ENCODE results near the gene SLC38A1.
"Not testable (repeated sequence)": the region's sequence is repeated elsewhere in the genome, so short reads cannot be mapped to it uniquely, and the experiment has no call there.

SLC38A1 gene

GRCh38 chr12:46200551-46200950 is 68.3 kb downstream of the SLC38A1 start:
- no peaks in the 10 kb centered on the region for H3K9me3 ChIP-seq (ENCODE audit: control insufficient read depth, low read length)
- no peaks in the 10 kb centered on the region for H3K27me3 ChIP-seq (replicated peaks; ENCODE audit: control insufficient read depth, insufficient read depth, low read length)
- no peak for DNase-seq (ENCODE audit: low read depth)
- no peaks in the 10 kb centered on the region for H3K4me1 ChIP-seq (ENCODE audit: control insufficient read depth, insufficient read depth, low read length)
- no peak overlapping the region for H3K9ac ChIP-seq (ENCODE audit: low read length)
- H3K36me3 ChIP-seq (ENCODE audit: control insufficient read depth, insufficient read depth, low read length, severe bottlenecking) = peaks cover 61% of the 10 kb centered on the region
- H3K4me3 ChIP-seq (ENCODE audit: low read length) = no peak overlapping the region

GRCh38 chr12:46198913-46199312 is 69.9 kb downstream of the SLC38A1 start:
- no peaks in the 10 kb centered on the region for H3K27me3 ChIP-seq (replicated peaks; ENCODE audit: control insufficient read depth, insufficient read depth, low read length)
- no peak overlapping the region for H3K4me3 ChIP-seq (ENCODE audit: low read length)
- H3K36me3 ChIP-seq (ENCODE audit: control insufficient read depth, insufficient read depth, low read length, severe bottlenecking) = peaks cover 64% of the 10 kb centered on the region
- H3K9me3 ChIP-seq (ENCODE audit: control insufficient read depth, low read length) = no peaks in the 10 kb centered on the region
- H3K4me1 ChIP-seq (ENCODE audit: control insufficient read depth, insufficient read depth, low read length) = no peaks in the 10 kb centered on the region
- no peak overlapping the region for H3K9ac ChIP-seq (ENCODE audit: low read length)
- no peak for DNase-seq (ENCODE audit: low read depth)

DNA sequence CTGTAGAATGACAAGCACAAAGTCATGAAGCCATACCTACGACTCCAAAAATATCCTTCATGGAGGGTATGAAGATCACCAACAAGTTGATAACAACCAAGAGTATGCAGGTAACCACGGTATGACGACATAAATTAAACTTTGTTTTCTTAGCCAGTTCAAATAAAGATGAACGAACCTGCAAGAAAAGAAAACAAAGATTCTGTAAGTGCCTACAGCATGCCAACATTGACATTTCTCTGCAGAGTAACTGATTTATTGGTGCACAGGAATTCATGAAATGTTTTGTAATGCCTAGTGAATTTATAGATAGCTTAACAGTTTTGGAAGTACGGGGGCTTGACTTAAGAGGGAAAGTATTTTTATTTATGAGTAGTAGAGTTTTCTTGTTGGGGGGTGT is 71.0 kb downstream of the SLC38A1 start:
- H3K27me3 ChIP-seq (replicated peaks; ENCODE audit: control insufficient read depth, insufficient read depth, low read length) = no peaks in the 10 kb centered on the region
- no peaks in the 10 kb centered on the region for H3K4me1 ChIP-seq (ENCODE audit: control insufficient read depth, insufficient read depth, low read length)
- H3K9ac ChIP-seq (ENCODE audit: low read length) = no peak overlapping the region
- peaks cover 57% of the 10 kb centered on the region for H3K36me3 ChIP-seq (ENCODE audit: control insufficient read depth, insufficient read depth, low read length, severe bottlenecking)
- no peak overlapping the region for H3K4me3 ChIP-seq (ENCODE audit: low read length)
- no peak for DNase-seq (ENCODE audit: low read depth)
- no peaks in the 10 kb centered on the region for H3K9me3 ChIP-seq (ENCODE audit: control insufficient read depth, low read length)

- not testable (repeated sequence) for DNase-seq (ENCODE audit: low read depth); H3K9ac ChIP-seq (ENCODE audit: low read length); H3K9me3 ChIP-seq (ENCODE audit: control insufficient read depth, low read length); H3K4me3 ChIP-seq (ENCODE audit: low read length); H3K27me3 ChIP-seq (replicated peaks; ENCODE audit: control insufficient read depth, insufficient read depth, low read length)
- Histone ChIP-seq H3K36me3 (ENCODE audit: control insufficient read depth, insufficient read depth, low read length, severe bottlenecking) (peaks cover 12% of the 10 kb centered on the region), H3K4me1 (ENCODE audit: control insufficient read depth, insufficient read depth, low read length) (peaks cover 18% of the 10 kb centered on the region)
Observed at GRCh38 chr12:46190533-46190932, 78.3 kb downstream of the SLC38A1 start.

DNA sequence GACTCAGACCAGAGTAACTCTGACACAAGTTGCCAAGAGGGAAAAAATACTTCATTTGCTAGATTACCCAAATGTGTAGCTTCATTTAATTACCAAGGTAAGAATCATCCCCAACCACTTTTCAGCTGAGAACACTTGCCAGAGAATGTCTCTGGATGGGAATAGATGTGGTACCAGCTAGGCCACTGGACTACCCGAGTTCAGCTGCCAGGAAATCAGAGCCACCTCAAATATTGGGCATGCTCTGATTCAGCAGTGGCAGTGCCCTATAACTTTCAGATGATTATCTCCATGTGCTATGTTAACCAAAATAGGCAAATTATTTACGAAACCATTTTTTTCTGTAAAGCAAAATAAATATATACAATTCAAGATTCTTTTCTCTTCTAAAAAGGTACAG is 80.7 kb downstream of the SLC38A1 start:
- H3K36me3 ChIP-seq (ENCODE audit: control insufficient read depth, insufficient read depth, low read length, severe bottlenecking) = no peaks in the 10 kb centered on the region
- DNase-seq (ENCODE audit: low read depth) = no peak
- peaks cover 18% of the 10 kb centered on the region for H3K4me1 ChIP-seq (ENCODE audit: control insufficient read depth, insufficient read depth, low read length)
- H3K27me3 ChIP-seq (replicated peaks; ENCODE audit: control insufficient read depth, insufficient read depth, low read length) = no peaks in the 10 kb centered on the region
- no peaks in the 10 kb centered on the region for H3K9me3 ChIP-seq (ENCODE audit: control insufficient read depth, low read length)
- H3K4me3 ChIP-seq (ENCODE audit: low read length) = no peak overlapping the region
- H3K9ac ChIP-seq (ENCODE audit: low read length) = no peak overlapping the region

DNA sequence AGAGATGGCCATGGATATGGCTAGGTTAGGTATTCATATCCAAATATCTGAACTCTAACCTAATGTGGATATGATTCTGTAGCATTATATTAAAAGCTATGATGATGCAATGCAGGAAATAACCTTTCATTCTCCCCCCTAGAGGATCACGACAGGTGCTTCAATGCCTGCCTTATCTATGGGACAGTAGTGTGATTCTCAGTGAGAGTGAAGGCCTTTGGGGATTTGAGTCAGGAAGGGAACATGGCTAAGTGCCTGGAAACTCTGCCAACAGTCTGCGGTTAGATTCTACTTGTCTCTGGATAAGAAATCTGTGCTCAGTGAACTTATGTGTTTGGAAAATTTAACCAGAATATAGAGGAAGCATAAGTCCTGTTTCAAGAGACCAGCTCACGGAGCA is 81.8 kb downstream of the SLC38A1 start:
- peak; percentile 74 for DNase-seq (ENCODE audit: low read depth)
- no peak overlapping the region for H3K4me3 ChIP-seq (ENCODE audit: low read length)
- peaks cover 18% of the 10 kb centered on the region for H3K4me1 ChIP-seq (ENCODE audit: control insufficient read depth, insufficient read depth, low read length)
- H3K36me3 ChIP-seq (ENCODE audit: control insufficient read depth, insufficient read depth, low read length, severe bottlenecking) = no peaks in the 10 kb centered on the region
- H3K27me3 ChIP-seq (replicated peaks; ENCODE audit: control insufficient read depth, insufficient read depth, low read length) = no peaks in the 10 kb centered on the region
- no peaks in the 10 kb centered on the region for H3K9me3 ChIP-seq (ENCODE audit: control insufficient read depth, low read length)
- H3K9ac ChIP-seq (ENCODE audit: low read length) = no peak overlapping the region

- no peaks in the 10 kb centered on the region for H3K36me3 ChIP-seq (ENCODE audit: control insufficient read depth, insufficient read depth, low read length, severe bottlenecking)
- H3K27me3 ChIP-seq (replicated peaks; ENCODE audit: control insufficient read depth, insufficient read depth, low read length) = no peaks in the 10 kb centered on the region
- H3K4me1 ChIP-seq (ENCODE audit: control insufficient read depth, insufficient read depth, low read length) = peaks cover 18% of the 10 kb centered on the region
- H3K9ac ChIP-seq (ENCODE audit: low read length) = no peak overlapping the region
- H3K9me3 ChIP-seq (ENCODE audit: control insufficient read depth, low read length) = no peaks in the 10 kb centered on the region
- no peak overlapping the region for H3K4me3 ChIP-seq (ENCODE audit: low read length)
- DNase-seq (ENCODE audit: low read depth) = no peak
Observed at GRCh38 chr12:46186088-46186487, 82.8 kb downstream of the SLC38A1 start.

DNA sequence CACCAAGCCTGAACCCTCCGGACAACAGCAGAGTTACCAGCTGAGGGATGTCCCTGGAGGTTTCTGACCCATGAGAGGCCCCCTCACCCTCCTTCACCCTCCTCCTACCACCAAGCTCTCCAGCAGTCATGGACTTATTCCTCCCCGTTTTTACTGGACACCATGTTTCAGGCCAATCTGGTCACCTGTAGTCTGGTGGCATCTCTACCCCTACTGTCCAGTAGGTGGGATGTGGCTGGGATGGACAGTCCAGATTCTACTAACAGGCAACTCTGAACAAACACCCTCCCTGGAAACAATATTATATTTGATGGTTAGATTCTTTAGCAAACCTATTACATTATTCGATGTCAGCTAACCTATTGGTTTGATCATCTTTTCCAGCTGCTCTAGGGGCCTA is 83.2 kb downstream of the SLC38A1 start:
- no peak for DNase-seq (ENCODE audit: low read depth)
- no peaks in the 10 kb centered on the region for H3K27me3 ChIP-seq (replicated peaks; ENCODE audit: control insufficient read depth, insufficient read depth, low read length)
- peaks cover 18% of the 10 kb centered on the region for H3K4me1 ChIP-seq (ENCODE audit: control insufficient read depth, insufficient read depth, low read length)
- no peak overlapping the region for H3K4me3 ChIP-seq (ENCODE audit: low read length)
- H3K36me3 ChIP-seq (ENCODE audit: control insufficient read depth, insufficient read depth, low read length, severe bottlenecking) = no peaks in the 10 kb centered on the region
- no peaks in the 10 kb centered on the region for H3K9me3 ChIP-seq (ENCODE audit: control insufficient read depth, low read length)
- no peak overlapping the region for H3K9ac ChIP-seq (ENCODE audit: low read length)

GRCh38 chr12:46184798-46185595 is 83.8 kb downstream of the SLC38A1 start:
- no peak for DNase-seq (ENCODE audit: low read depth)
- Histone ChIP-seq H3K4me1 (ENCODE audit: control insufficient read depth, insufficient read depth, low read length) (peaks cover 18% of the 10 kb centered on the region), H3K9me3 (ENCODE audit: control insufficient read depth, low read length) (no peaks in the 10 kb centered on the region), H3K4me3 (ENCODE audit: low read length) (no peak overlapping the region), H3K36me3 (ENCODE audit: control insufficient read depth, insufficient read depth, low read length, severe bottlenecking) (no peaks in the 10 kb centered on the region), H3K9ac (ENCODE audit: low read length) (no peak overlapping the region), H3K27me3 (replicated peaks; ENCODE audit: control insufficient read depth, insufficient read depth, low read length) (no peaks in the 10 kb centered on the region)

DNA sequence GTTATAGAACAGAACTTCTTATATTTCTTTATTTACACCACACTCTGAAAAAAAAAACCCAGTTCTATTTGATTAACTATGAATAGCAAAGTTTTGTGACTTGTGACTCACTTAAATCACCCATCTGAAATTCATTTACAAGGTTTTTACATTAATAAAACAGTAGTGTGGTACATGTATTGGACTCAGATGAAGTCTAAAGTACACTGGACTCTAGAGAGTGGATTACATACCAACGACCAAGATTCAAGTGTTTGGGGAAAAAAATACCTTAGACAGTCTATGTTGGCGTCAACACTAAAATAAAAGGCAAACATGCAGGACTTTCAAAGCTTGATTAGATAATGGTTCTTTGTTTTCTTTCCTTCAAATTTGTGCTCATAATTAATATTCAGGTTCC is 85.7 kb downstream of the SLC38A1 start:
- no peak for DNase-seq (ENCODE audit: low read depth)
- Histone ChIP-seq H3K4me1 (ENCODE audit: control insufficient read depth, insufficient read depth, low read length) (peaks cover 13% of the 10 kb centered on the region), H3K27me3 (replicated peaks; ENCODE audit: control insufficient read depth, insufficient read depth, low read length) (peaks cover 4% of the 10 kb centered on the region), H3K4me3 (ENCODE audit: low read length) (no peak overlapping the region), H3K36me3 (ENCODE audit: control insufficient read depth, insufficient read depth, low read length, severe bottlenecking) (no peaks in the 10 kb centered on the region), H3K9ac (ENCODE audit: low read length) (no peak overlapping the region), H3K9me3 (ENCODE audit: control insufficient read depth, low read length) (no peaks in the 10 kb centered on the region)

DNA sequence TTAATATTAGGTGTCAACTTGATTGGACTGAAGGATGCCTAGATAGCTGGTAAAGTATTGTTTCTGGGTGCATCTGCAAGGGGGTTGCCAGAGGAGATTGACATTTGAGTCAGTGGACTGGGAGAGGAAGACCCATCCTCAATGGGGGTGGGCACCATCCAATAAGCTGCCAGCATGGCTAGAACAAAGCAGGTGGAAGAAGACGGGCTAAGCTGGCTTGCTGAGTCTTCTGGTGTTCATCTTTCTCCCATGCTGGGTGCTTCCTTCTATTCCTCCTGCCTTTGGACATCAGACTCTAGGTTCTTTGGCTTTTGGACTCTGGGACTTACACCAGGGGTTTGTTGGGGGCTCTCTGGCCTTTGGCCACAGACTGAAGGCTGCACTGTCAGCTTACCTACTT is 87.4 kb downstream of the SLC38A1 start:
- DNase-seq (ENCODE audit: low read depth) = no peak
- H3K27me3 ChIP-seq (replicated peaks; ENCODE audit: control insufficient read depth, insufficient read depth, low read length) = peaks cover 8% of the 10 kb centered on the region
- H3K4me1 ChIP-seq (ENCODE audit: control insufficient read depth, insufficient read depth, low read length) = no peaks in the 10 kb centered on the region
- no peaks in the 10 kb centered on the region for H3K9me3 ChIP-seq (ENCODE audit: control insufficient read depth, low read length)
- no peak overlapping the region for H3K9ac ChIP-seq (ENCODE audit: low read length)
- H3K4me3 ChIP-seq (ENCODE audit: low read length) = no peak overlapping the region
- H3K36me3 ChIP-seq (ENCODE audit: control insufficient read depth, insufficient read depth, low read length, severe bottlenecking) = no peaks in the 10 kb centered on the region
